HG02798 (cell line): ENCODE data around the gene GNE.
"Not testable (repeated sequence)": the region's sequence is repeated elsewhere in the genome, so short reads cannot be mapped to it uniquely, and the experiment has no call there.

Source experiments
- ATAC-seq: cut with Tn5 transposase; IDR thresholded peaks from one replicate; pipeline ENCODE4 v1.9.1; 2021; ENCODE audit warnings: mild to moderate bottlenecking; ENCODE audit not compliant: unreplicated experiment, poor library complexity

Gene GNE

GRCh38 chr9:36211510-36211909, 46.7 kb downstream of the GNE start:
- no peak for ATAC-seq

- no peak for ATAC-seq
Measured at GRCh38 chr9:36210722-36211121, 47.5 kb downstream of the GNE start.

- ATAC-seq, result no peak
Measured at GRCh38 chr9:36208521-36209253, 49.6 kb downstream of the GNE start.

- ATAC-seq, result no peak
Measured at GRCh38 chr9:36207546-36208012, 50.7 kb downstream of the GNE start.

GRCh38 chr9:36207016-36207415, 51.2 kb downstream of the GNE start:
- ATAC-seq, result no peak

GRCh38 chr9:36204906-36205547, 53.2 kb downstream of the GNE start:
- no peak for ATAC-seq

GRCh38 chr9:36194326-36195000, 63.8 kb downstream of the GNE start:
- ATAC-seq, result no peak

- ATAC-seq, result no peak
Measured at GRCh38 chr9:36193023-36193422, 65.2 kb downstream of the GNE start.

- no peak for ATAC-seq
Measured at GRCh38 chr9:36192196-36192595, 66.1 kb downstream of the GNE start.

- ATAC-seq, result no peak
Measured at GRCh38 chr9:36191686-36192085, 66.6 kb downstream of the GNE start.

- peak; percentile 6 for ATAC-seq
Measured at GRCh38 chr9:36191290-36191645, 67.0 kb downstream of the GNE start.

- peak; percentile 99 for ATAC-seq
Measured at GRCh38 chr9:36190388-36191289, 67.6 kb downstream of the GNE start, which contains the start of gene CLTA. CLTA (plus strand) TSS chr9:36190921; CDS start chr9:36191057, 136 bp downstream.

GRCh38 chr9:36189976-36190375, 68.3 kb downstream of the GNE start:
- ATAC-seq, result no peak

- ATAC-seq, result no peak
Measured at GRCh38 chr9:36188212-36188611, 70.0 kb downstream of the GNE start.

- no peak for ATAC-seq
Measured at GRCh38 chr9:36187414-36187813, 70.8 kb downstream of the GNE start.

- ATAC-seq, result not testable (repeated sequence)
Measured at GRCh38 chr9:36180243-36180642, 78.0 kb downstream of the GNE start.

- no peak for ATAC-seq
Measured at GRCh38 chr9:36177571-36177970, 80.7 kb downstream of the GNE start.

GRCh38 chr9:36176496-36176895, 81.8 kb downstream of the GNE start:
- not testable (repeated sequence) for ATAC-seq

GRCh38 chr9:36175209-36175608, 83.0 kb downstream of the GNE start:
- ATAC-seq, result not testable (repeated sequence)

GRCh38 chr9:36174731-36175130, 83.5 kb downstream of the GNE start:
- ATAC-seq, result no peak
